Loucy (cell line): ENCODE results near the gene OPRL1.

Source experiments
- H2AFZ ChIP-seq: fragments of 200-600 bp; sonication (generic); 2 replicates; pipeline ENCODE4 v1.6.0; 2016; ENCODE audit warnings: antibody characterized with exemption, mild to moderate bottlenecking, low read length, moderate library complexity
- H3F3A ChIP-seq: fragments of 200-600 bp; 2 replicates; pipeline ENCODE4 v1.6.0; 2016; ENCODE audit warnings: antibody characterized with exemption, low read depth, mild to moderate bottlenecking
- H3K27me3 ChIP-seq: fragments of 200-600 bp; sonication (generic); 2 replicates; pipeline ENCODE4 v1.6.1; 2014; ENCODE audit warnings: low read length, mild to moderate bottlenecking; ENCODE audit not compliant: insufficient read depth, poor library complexity, severe bottlenecking
- H3K36me3 ChIP-seq: fragments of 200-600 bp; sonication (generic); 2 replicates; pipeline ENCODE4 v1.6.1; 2016; ENCODE audit warnings: low read length; ENCODE audit not compliant: insufficient read depth
- H3K4me1 ChIP-seq: fragments of 200-600 bp; sonication (generic); 2 replicates; pipeline ENCODE4 v1.5.1; 2014; ENCODE audit warnings: low read length, mild to moderate bottlenecking; ENCODE audit not compliant: insufficient read depth, poor library complexity, severe bottlenecking
- H3K4me2 ChIP-seq: fragments of 200-600 bp; sonication (generic); 2 replicates; pipeline ENCODE4 v1.6.0; 2014; ENCODE audit warnings: antibody characterized with exemption, low read length, low read depth, mild to moderate bottlenecking; ENCODE audit not compliant: poor library complexity, severe bottlenecking
- H3K4me3 ChIP-seq: fragments of 200-600 bp; sonication (generic); 2 replicates; pipeline ENCODE4 v1.5.1; 2014; ENCODE audit warnings: low read length, mild to moderate bottlenecking, mixed read lengths; ENCODE audit not compliant: poor library complexity, severe bottlenecking
- H3K79me2 ChIP-seq: fragments of 200-600 bp; sonication (generic); 2 replicates; pipeline ENCODE4 v1.6.1; 2014; ENCODE audit warnings: low read length; ENCODE audit not compliant: insufficient read depth
- H3K9ac ChIP-seq: fragments of 200-600 bp; sonication (generic); 2 replicates; pipeline ENCODE4 v1.6.0; 2014; ENCODE audit warnings: mild to moderate bottlenecking, low read depth, low read length, moderate library complexity; ENCODE audit not compliant: poor library complexity, severe bottlenecking
- H3K9me2 ChIP-seq: fragments of 200-600 bp; sonication (generic); replicated peaks from 2 replicates; pipeline ENCODE4 v1.6.1; 2016; ENCODE audit warnings: low read depth, low read length, mixed read lengths
- H3K9me3 ChIP-seq: fragments of 200-600 bp; sonication (generic); 2 replicates; pipeline ENCODE4 v1.6.1; 2014; ENCODE audit warnings: mild to moderate bottlenecking, antibody characterized with exemption, low read length, low read depth; ENCODE audit not compliant: insufficient read depth
- H4K20me1 ChIP-seq: fragments of 200-600 bp; sonication (generic); 2 replicates; pipeline ENCODE4 v1.6.0; 2014; ENCODE audit warnings: antibody characterized with exemption, low read length, mild to moderate bottlenecking; ENCODE audit not compliant: insufficient read depth, poor library complexity, severe bottlenecking
- CTCF ChIP-seq: fragments of 200-600 bp; sonication (generic); conservative IDR thresholded peaks from 2 replicates; pipeline ENCODE4 v1.5.1; 2014; ENCODE audit warnings: mild to moderate bottlenecking, antibody characterized with exemption, low read length
- EZH2phosphoT487 ChIP-seq: fragments of 200-600 bp; IDR thresholded peaks from 2 replicates; pipeline ENCODE4 v1.6.1; 2018; ENCODE audit warnings: antibody characterized with exemption, mild to moderate bottlenecking, moderate library complexity, borderline replicate concordance

The OPRL1 gene

GRCh38 chr20:64146301-64146935 lies 66.5 kb downstream of the OPRL1 start:
- no peaks in the 10 kb centered on the region for H3K9me2 ChIP-seq
- H3K4me1 ChIP-seq: peaks cover 11% of the 10 kb centered on the region
- H3K36me3 ChIP-seq: no peaks in the 10 kb centered on the region
- no peaks in the 10 kb centered on the region; the same call in 1 of the 2 replicates for H3F3A ChIP-seq
- no peak overlapping the region for H3K4me2 ChIP-seq
- TF ChIP-seq EZH2phosphoT487: no peak
- TF ChIP-seq CTCF: no peak
- H3K9me3 ChIP-seq: peaks cover 49% of the 10 kb centered on the region; the same call in 1 of the 2 replicates
- H3K4me3 ChIP-seq: no peak overlapping the region
- no peak overlapping the region for H2AFZ ChIP-seq
- no peak overlapping the region for H3K9ac ChIP-seq
- no peaks in the 10 kb centered on the region for H3K27me3 ChIP-seq
- no peaks in the 10 kb centered on the region for H4K20me1 ChIP-seq
- no peaks in the 10 kb centered on the region for H3K79me2 ChIP-seq

GRCh38 chr20:64146936-64147477 lies 67.1 kb downstream of the OPRL1 start:
- Histone ChIP-seq H3K27me3 (no peaks in the 10 kb centered on the region), H3K79me2 (no peaks in the 10 kb centered on the region)

GRCh38 chr20:64148581-64148980 lies 68.7 kb downstream of the OPRL1 start:
- H3K79me2 ChIP-seq: no peaks in the 10 kb centered on the region
- H3K9ac ChIP-seq: no peak overlapping the region
- no peaks in the 10 kb centered on the region; the same call in 1 of the 2 replicates for H3F3A ChIP-seq
- H3K9me3 ChIP-seq: peaks cover 49% of the 10 kb centered on the region; the same call in 1 of the 2 replicates
- no peak overlapping the region for H2AFZ ChIP-seq
- no peaks in the 10 kb centered on the region for H3K36me3 ChIP-seq
- no peaks in the 10 kb centered on the region for H3K27me3 ChIP-seq
- H3K4me3 ChIP-seq: no peak overlapping the region
- H3K4me1 ChIP-seq: no peaks in the 10 kb centered on the region
- TF ChIP-seq CTCF (no peak), EZH2phosphoT487 (no peak)
- H3K9me2 ChIP-seq: no peaks in the 10 kb centered on the region
- H4K20me1 ChIP-seq: no peaks in the 10 kb centered on the region
- H3K4me2 ChIP-seq: no peak overlapping the region

More at GRCh38 chr20:64146936-64147477, 67.1 kb downstream of the OPRL1 start:
- H3K9me3 ChIP-seq: peaks cover 49% of the 10 kb centered on the region; the same call in 1 of the 2 replicates
- H4K20me1 ChIP-seq: no peaks in the 10 kb centered on the region
- H3K4me3 ChIP-seq: no peak overlapping the region
- H3K4me1 ChIP-seq: peaks cover 11% of the 10 kb centered on the region
- no peak overlapping the region for H3K4me2 ChIP-seq
- H3F3A ChIP-seq: no peaks in the 10 kb centered on the region; the same call in 1 of the 2 replicates
- TF ChIP-seq EZH2phosphoT487 (no peak), CTCF (no peak)
- H3K9ac ChIP-seq: no peak overlapping the region
- H3K36me3 ChIP-seq: no peaks in the 10 kb centered on the region
- no peaks in the 10 kb centered on the region for H3K9me2 ChIP-seq
- no peak overlapping the region for H2AFZ ChIP-seq
